HFFc6 (cell line): ENCODE measurements around the gene EBLN1. TPM values are rescaled to one million over a fixed set of nuclear protein-coding genes. Genes with fewer than 3 reads are reported as not detected.

Experiments
- DNase-seq: peaks from one replicate; pipeline ENCODE4 v3.0.0-alpha.2; 2018
- H3K27ac Mint-ChIP-seq: 2 replicates; pipeline ENCODE4 v1.8.0; 2020; ENCODE audit warnings: mild to moderate bottlenecking, mixed read lengths
- H3K27me3 Mint-ChIP-seq: 2 replicates; pipeline ENCODE4 v1.8.0; 2021; ENCODE audit warnings: mild to moderate bottlenecking, moderate library complexity, mixed read lengths; ENCODE audit not compliant: insufficient read depth
- H3K36me3 Mint-ChIP-seq: 2 replicates; pipeline ENCODE4 v1.8.0; 2021; ENCODE audit warnings: low read depth, mixed read lengths
- H3K4me1 Mint-ChIP-seq: 2 replicates; pipeline ENCODE4 v1.8.0; 2020; ENCODE audit warnings: low read depth, mixed read lengths
- H3K4me3 Mint-ChIP-seq: 2 replicates; pipeline ENCODE4 v1.8.0; 2020; ENCODE audit warnings: mild to moderate bottlenecking, moderate library complexity, mixed read lengths
- H3K9me3 Mint-ChIP-seq: 2 replicates; pipeline ENCODE4 v1.8.0; 2020; ENCODE audit warnings: mild to moderate bottlenecking, mixed read lengths
- CTCF ChIP-seq: fragments of 200-600 bp; sonication (generic); IDR thresholded peaks from 2 replicates; pipeline ENCODE4 v1.5.0; 2021; ENCODE audit warnings: antibody characterized with exemption, mild to moderate bottlenecking
- total RNA-seq, 6 experiments: library from RNA; stranded (reverse); fragmentation: NEBNext Ultra II Directional; extraction: Animal tissue kit (Norgen Biotek cat#: 25700); gene quantifications; 2 replicates in 1 of 6; 3 replicates in 5 of 6; pipeline ENCODE4 v1.2.3, GENCODE V29; 2021

The EBLN1 gene
- total RNA-seq, 6 experiments from 2014 or later = not detected

- Mint-ChIP-seq H3K27ac (no peak overlapping the region), H3K9me3 (no peaks in the 10 kb centered on the region), H3K27me3 (peaks cover 12% of the 10 kb centered on the region), H3K4me1 (no peaks in the 10 kb centered on the region), H3K36me3 (no peaks in the 10 kb centered on the region), H3K4me3 (no peak overlapping the region)
- no peak for TF ChIP-seq CTCF
- DNase-seq = no peak
Measured at GRCh38 chr10:22210267-22210666, 7.5 kb downstream of the EBLN1 start.

- no peaks in the 10 kb centered on the region; the same call in 1 of the 2 replicates for H3K27me3 Mint-ChIP-seq
- no peaks in the 10 kb centered on the region for H3K9me3 Mint-ChIP-seq
- no peaks in the 10 kb centered on the region for H3K4me1 Mint-ChIP-seq
- no peak for TF ChIP-seq CTCF
- no peaks in the 10 kb centered on the region for H3K36me3 Mint-ChIP-seq
- H3K27ac Mint-ChIP-seq = no peak overlapping the region
- no peak for DNase-seq
- no peak overlapping the region for H3K4me3 Mint-ChIP-seq
Measured at GRCh38 chr10:22193945-22194344, 23.9 kb downstream of the EBLN1 start.

- H3K9me3 Mint-ChIP-seq = no peaks in the 10 kb centered on the region
- no peaks in the 10 kb centered on the region for H3K36me3 Mint-ChIP-seq
- peaks cover 3% of the 10 kb centered on the region for H3K27me3 Mint-ChIP-seq
- H3K4me3 Mint-ChIP-seq = no peak overlapping the region
- no peaks in the 10 kb centered on the region for H3K4me1 Mint-ChIP-seq
- TF ChIP-seq CTCF = no peak
- DNase-seq = no peak
- no peak overlapping the region for H3K27ac Mint-ChIP-seq
Measured at GRCh38 chr10:22185586-22185985, 32.2 kb downstream of the EBLN1 start.

GRCh38 chr10:22183771-22184461 is 33.9 kb downstream of the EBLN1 start:
- H3K4me1 Mint-ChIP-seq = no peaks in the 10 kb centered on the region
- no peaks in the 10 kb centered on the region for H3K36me3 Mint-ChIP-seq
- no peak overlapping the region for H3K27ac Mint-ChIP-seq
- no peak for DNase-seq
- no peaks in the 10 kb centered on the region for H3K9me3 Mint-ChIP-seq
- H3K4me3 Mint-ChIP-seq = no peak overlapping the region
- no peak for TF ChIP-seq CTCF
- H3K27me3 Mint-ChIP-seq = peaks cover 3% of the 10 kb centered on the region

GRCh38 chr10:22180724-22181123 is 37.1 kb downstream of the EBLN1 start:
- no peak for DNase-seq
- Mint-ChIP-seq H3K4me3 (no peak overlapping the region), H3K27ac (no peak overlapping the region), H3K27me3 (peaks cover 3% of the 10 kb centered on the region; the same call in 1 of the 2 replicates), H3K36me3 (no peaks in the 10 kb centered on the region), H3K4me1 (no peaks in the 10 kb centered on the region), H3K9me3 (no peaks in the 10 kb centered on the region)
- TF ChIP-seq CTCF = no peak
